ENCODE data around the gene ARHGAP44. TPM values are rescaled to one million over a fixed set of nuclear protein-coding genes. Genes with fewer than 3 reads are reported as not detected.

ARHGAP44 gene
- total and polyA plus RNA-seq, 4 donors: 0.14 to 1.3 (median 0.42) TPM

DNA sequence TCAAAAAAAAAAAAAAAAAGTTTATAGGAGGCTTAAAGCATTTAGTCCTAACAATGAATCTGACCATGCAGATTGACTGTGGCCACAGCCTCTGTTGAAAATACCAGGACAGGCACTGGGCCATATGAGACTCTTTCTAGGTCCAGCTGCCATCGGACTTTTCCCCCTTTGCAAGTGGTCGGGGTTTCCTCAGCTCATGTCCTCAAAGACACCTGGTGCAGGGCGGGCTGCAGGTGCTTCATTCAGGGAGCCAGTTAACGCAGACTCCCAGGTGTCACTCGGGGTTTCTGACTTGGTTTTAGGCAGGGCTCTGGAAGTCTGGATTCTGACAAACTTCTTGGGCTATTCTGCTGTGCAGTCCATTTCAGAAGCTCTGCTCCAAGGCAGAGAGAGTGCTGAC is 207.6 kb downstream of the ARHGAP44 start:
- Histone ChIP-seq H3K9me3 (ENCODE audit: control insufficient read depth in 4 of 4, low read length in 3 of 4) (no peaks in the 10 kb centered on the region), H3K36me3 (ENCODE audit: control insufficient read depth in 4 of 4, insufficient read depth in 3 of 4, low read depth in 1 of 4, low read length in 3 of 4) (peaks cover 31 to 87% (median 80%) of the 10 kb centered on the region in 4 donors), H3K4me1 (ENCODE audit: control insufficient read depth in 4 of 4, insufficient read depth in 4 of 4, low read length in 3 of 4) (peaks cover 0 to 5% (median under 1%) of the 10 kb centered on the region in 4 donors), H3K9ac (ENCODE audit: low read depth in 1 of 2, low read length in 2 of 2) (no peak overlapping the region), H3K27ac (ENCODE audit: low read depth in 1 of 2, low read length in 2 of 2) (no peak overlapping the region), H3K4me3 (ENCODE audit: low read depth in 1 of 3, low read length in 3 of 3) (no peak overlapping the region), H3K27me3 (ENCODE audit: control insufficient read depth in 4 of 4, insufficient read depth in 4 of 4, low read length in 3 of 4) (no peaks in the 10 kb centered on the region)
- 83% methylated on average over 5 of the region's 5 CpGs for WGBS
- no peak for TF ChIP-seq ZBTB33 (IDR thresholded peaks at IDR 0.05)
- TF ChIP-seq EGR1 (IDR thresholded peaks at IDR 0.05; ENCODE audit: low read depth in 2 of 2): no peak
- no peak for TF ChIP-seq HNF4G (IDR thresholded peaks at IDR 0.05)
- TF ChIP-seq TAF1 (conservative IDR thresholded peaks at IDR 0.05): no peak
- no peak for TF ChIP-seq RXRA (IDR thresholded peaks at IDR 0.05)
- TF ChIP-seq NR2F2 (IDR thresholded peaks at IDR 0.05): no peak
- TF ChIP-seq MAX (IDR thresholded peaks at IDR 0.05): no peak
- no peak for TF ChIP-seq ATF3 (IDR thresholded peaks at IDR 0.05)
- TF ChIP-seq SP1 (IDR thresholded peaks at IDR 0.05): no peak
- TF ChIP-seq, protein P1, sequence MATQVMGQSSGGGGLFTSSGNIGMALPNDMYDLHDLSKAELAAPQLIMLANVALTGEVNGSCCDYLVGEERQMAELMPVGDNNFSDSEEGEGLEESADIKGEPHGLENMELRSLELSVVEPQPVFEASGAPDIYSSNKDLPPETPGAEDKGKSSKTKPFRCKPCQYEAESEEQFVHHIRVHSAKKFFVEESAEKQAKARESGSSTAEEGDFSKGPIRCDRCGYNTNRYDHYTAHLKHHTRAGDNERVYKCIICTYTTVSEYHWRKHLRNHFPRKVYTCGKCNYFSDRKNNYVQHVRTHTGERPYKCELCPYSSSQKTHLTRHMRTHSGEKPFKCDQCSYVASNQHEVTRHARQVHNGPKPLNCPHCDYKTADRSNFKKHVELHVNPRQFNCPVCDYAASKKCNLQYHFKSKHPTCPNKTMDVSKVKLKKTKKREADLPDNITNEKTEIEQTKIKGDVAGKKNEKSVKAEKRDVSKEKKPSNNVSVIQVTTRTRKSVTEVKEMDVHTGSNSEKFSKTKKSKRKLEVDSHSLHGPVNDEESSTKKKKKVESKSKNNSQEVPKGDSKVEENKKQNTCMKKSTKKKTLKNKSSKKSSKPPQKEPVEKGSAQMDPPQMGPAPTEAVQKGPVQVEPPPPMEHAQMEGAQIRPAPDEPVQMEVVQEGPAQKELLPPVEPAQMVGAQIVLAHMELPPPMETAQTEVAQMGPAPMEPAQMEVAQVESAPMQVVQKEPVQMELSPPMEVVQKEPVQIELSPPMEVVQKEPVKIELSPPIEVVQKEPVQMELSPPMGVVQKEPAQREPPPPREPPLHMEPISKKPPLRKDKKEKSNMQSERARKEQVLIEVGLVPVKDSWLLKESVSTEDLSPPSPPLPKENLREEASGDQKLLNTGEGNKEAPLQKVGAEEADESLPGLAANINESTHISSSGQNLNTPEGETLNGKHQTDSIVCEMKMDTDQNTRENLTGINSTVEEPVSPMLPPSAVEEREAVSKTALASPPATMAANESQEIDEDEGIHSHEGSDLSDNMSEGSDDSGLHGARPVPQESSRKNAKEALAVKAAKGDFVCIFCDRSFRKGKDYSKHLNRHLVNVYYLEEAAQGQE (IDR thresholded peaks at IDR 0.05): no peak
- no peak for TF ChIP-seq GABPA (IDR thresholded peaks at IDR 0.05 in 1 of 2, conservative IDR thresholded peaks at IDR 0.05 in 1 of 2)
- TF ChIP-seq FOXA1 (IDR thresholded peaks at IDR 0.05): no peak
- TF ChIP-seq JUND (IDR thresholded peaks at IDR 0.05): no peak
- no peak for TF ChIP-seq RAD21 (IDR thresholded peaks at IDR 0.05)
- no peak for TF ChIP-seq FOXA2 (IDR thresholded peaks at IDR 0.05)
- DNase-seq (ENCODE audit: low spot score): no peak

DNA sequence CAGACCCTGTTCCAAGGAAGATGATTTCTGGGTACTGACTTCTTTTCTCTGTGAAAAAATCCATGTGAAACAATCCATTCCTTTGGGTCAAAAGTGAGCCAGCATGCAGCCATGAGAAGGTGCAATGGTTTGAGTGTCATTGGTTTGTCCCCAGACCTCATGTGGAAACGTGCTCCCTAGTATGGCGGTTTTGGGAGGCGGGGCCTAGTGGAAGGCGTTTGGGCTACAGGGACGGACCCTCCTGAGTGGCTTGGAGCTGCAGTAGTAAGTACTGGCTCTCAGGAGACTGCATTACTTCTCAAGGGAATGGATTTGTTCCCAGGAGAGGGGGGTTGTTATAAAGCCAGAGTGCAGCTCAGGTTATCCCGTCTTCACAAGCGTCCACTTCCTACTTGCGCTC is 209.2 kb downstream of the ARHGAP44 start:
- no peaks in the 10 kb centered on the region for H3K27me3 ChIP-seq (ENCODE audit: control insufficient read depth in 4 of 4, insufficient read depth in 4 of 4, low read length in 3 of 4)
- no peaks in the 10 kb centered on the region for H3K9me3 ChIP-seq (ENCODE audit: control insufficient read depth in 4 of 4, low read length in 3 of 4)
- TF ChIP-seq MAX (IDR thresholded peaks at IDR 0.05) (no peak), TAF1 (conservative IDR thresholded peaks at IDR 0.05) (no peak), SP1 (IDR thresholded peaks at IDR 0.05) (no peak), RXRA (IDR thresholded peaks at IDR 0.05) (no peak), ZBTB33 (IDR thresholded peaks at IDR 0.05) (no peak), JUND (IDR thresholded peaks at IDR 0.05) (no peak)
- H3K36me3 ChIP-seq (ENCODE audit: control insufficient read depth in 4 of 4, insufficient read depth in 3 of 4, low read depth in 1 of 4, low read length in 3 of 4): peaks cover 30 to 81% (median 78%) of the 10 kb centered on the region in 4 donors
- no peak for DNase-seq (ENCODE audit: low spot score)
- no peak overlapping the region for H3K27ac ChIP-seq (ENCODE audit: low read depth in 1 of 2, low read length in 2 of 2)
- H3K4me1 ChIP-seq (ENCODE audit: control insufficient read depth in 4 of 4, insufficient read depth in 4 of 4, low read length in 3 of 4): peaks cover 0 to 11% (median 0%) of the 10 kb centered on the region in 4 donors
- no peak overlapping the region for H3K9ac ChIP-seq (ENCODE audit: low read depth in 1 of 2, low read length in 2 of 2)
- H3K4me3 ChIP-seq (ENCODE audit: low read depth in 1 of 3, low read length in 3 of 3): no peak overlapping the region
- WGBS: 95% methylated on average over 8 of the region's 8 CpGs
